NCI-H2196 treated with DMSO at 0.1 percent for 48 hours (cell line): ENCODE measurements around the gene MARCHF4.
"Not testable (repeated sequence)": the region's sequence is repeated elsewhere in the genome, so short reads cannot be mapped to it uniquely, and the experiment has no call there.

Experiments used
- DNase-seq: peaks from one replicate; lab custom pipeline; 2025; ENCODE audit not compliant: unreplicated experiment; lab: John Stamatoyannopoulos, UW

The MARCHF4 gene

GRCh38 chr2:216392018-216392562, 19.8 kb upstream of the MARCHF4 start:
- no peak for DNase-seq

- no peak for DNase-seq
Observed at GRCh38 chr2:216391401-216391800, 19.1 kb upstream of the MARCHF4 start.

GRCh38 chr2:216389570-216389969, 17.3 kb upstream of the MARCHF4 start:
- no peak for DNase-seq

- DNase-seq: no peak
Observed at GRCh38 chr2:216388046-216388884, 16.0 kb upstream of the MARCHF4 start.

GRCh38 chr2:216387262-216387661, 15.0 kb upstream of the MARCHF4 start:
- DNase-seq: no peak

- no peak for DNase-seq
Observed at GRCh38 chr2:216385478-216385877, 13.2 kb upstream of the MARCHF4 start.

GRCh38 chr2:216384409-216384808, 12.1 kb upstream of the MARCHF4 start:
- DNase-seq: not testable (repeated sequence)

GRCh38 chr2:216379977-216380376, 7.7 kb upstream of the MARCHF4 start:
- DNase-seq: no peak

- DNase-seq: no peak
Observed at GRCh38 chr2:216375286-216375685, 3.0 kb upstream of the MARCHF4 start.

- DNase-seq: no peak
Observed at GRCh38 chr2:216373896-216374295, 1.6 kb upstream of the MARCHF4 start.

GRCh38 chr2:216372761-216373291, 543 bp upstream of the MARCHF4 start:
- no peak for DNase-seq

GRCh38 chr2:216370961-216371712, 1.1 kb downstream of the MARCHF4 start:
- DNase-seq: no peak

- DNase-seq: no peak
Observed at GRCh38 chr2:216369821-216370220, 2.5 kb downstream of the MARCHF4 start.

- no peak for DNase-seq
Observed at GRCh38 chr2:216366777-216367471, 5.4 kb downstream of the MARCHF4 start.

GRCh38 chr2:216365518-216365917, 6.8 kb downstream of the MARCHF4 start:
- no peak for DNase-seq

- DNase-seq: no peak
Observed at GRCh38 chr2:216363221-216363620, 9.1 kb downstream of the MARCHF4 start.

GRCh38 chr2:216362730-216363129, 9.6 kb downstream of the MARCHF4 start:
- DNase-seq: no peak

- DNase-seq: no peak
Observed at GRCh38 chr2:216355711-216356110, 16.6 kb downstream of the MARCHF4 start.

- DNase-seq: no peak
Observed at GRCh38 chr2:216354306-216354705, 18.0 kb downstream of the MARCHF4 start.

GRCh38 chr2:216352653-216353270, 19.5 kb downstream of the MARCHF4 start:
- DNase-seq: no peak
